ACC112 (cell line): Measurements from ENCODE around the gene RAB4B.
A peak's percentile ranks its signal among the peaks of the same experiment; 100 is the strongest.
"Not testable (repeated sequence)": the region's sequence is repeated elsewhere in the genome, so short reads cannot be mapped to it uniquely, and the experiment has no call there.

Source experiments
- H2AFZ ChIP-seq: fragments of 200-600 bp; sonication (generic); one replicate; pipeline ENCODE4 v1.6.0; 2017; ENCODE audit warnings: antibody characterized with exemption, low read length; ENCODE audit not compliant: unreplicated experiment
- H3K27ac ChIP-seq: fragments of 200-600 bp; sonication (generic); 2 replicates; pipeline ENCODE4 v1.5.1; 2014; ENCODE audit warnings: low read depth, mild to moderate bottlenecking, antibody characterized with exemption, low read length, moderate library complexity
- H3K27me3 ChIP-seq: fragments of 200-600 bp; sonication (generic); 2 replicates; pipeline ENCODE4 v1.6.1; 2014; ENCODE audit warnings: mild to moderate bottlenecking, antibody characterized with exemption, low read length, moderate library complexity, mixed read lengths; ENCODE audit not compliant: insufficient read depth
- H3K36me3 ChIP-seq: fragments of 200-600 bp; sonication (generic); 2 replicates; pipeline ENCODE4 v1.6.1; 2016; ENCODE audit warnings: mild to moderate bottlenecking, antibody characterized with exemption, low read length, moderate library complexity, mixed read lengths; ENCODE audit not compliant: insufficient read depth
- H3K4me1 ChIP-seq: fragments of 200-600 bp; sonication (generic); one replicate; pipeline ENCODE4 v1.6.1; 2016; ENCODE audit warnings: low read length, mixed read lengths; ENCODE audit not compliant: insufficient read depth, unreplicated experiment, control insufficient read depth
- H3K4me3 ChIP-seq: fragments of 200-600 bp; sonication (generic); 2 replicates; pipeline ENCODE4 v1.5.1; 2014; ENCODE audit warnings: mild to moderate bottlenecking, low read depth, low read length
- H3K79me2 ChIP-seq: fragments of 200-600 bp; sonication (generic); one replicate; pipeline ENCODE4 v1.6.0; 2016; ENCODE audit warnings: low read length; ENCODE audit not compliant: control insufficient read depth, unreplicated experiment, insufficient read depth

The RAB4B gene

DNA sequence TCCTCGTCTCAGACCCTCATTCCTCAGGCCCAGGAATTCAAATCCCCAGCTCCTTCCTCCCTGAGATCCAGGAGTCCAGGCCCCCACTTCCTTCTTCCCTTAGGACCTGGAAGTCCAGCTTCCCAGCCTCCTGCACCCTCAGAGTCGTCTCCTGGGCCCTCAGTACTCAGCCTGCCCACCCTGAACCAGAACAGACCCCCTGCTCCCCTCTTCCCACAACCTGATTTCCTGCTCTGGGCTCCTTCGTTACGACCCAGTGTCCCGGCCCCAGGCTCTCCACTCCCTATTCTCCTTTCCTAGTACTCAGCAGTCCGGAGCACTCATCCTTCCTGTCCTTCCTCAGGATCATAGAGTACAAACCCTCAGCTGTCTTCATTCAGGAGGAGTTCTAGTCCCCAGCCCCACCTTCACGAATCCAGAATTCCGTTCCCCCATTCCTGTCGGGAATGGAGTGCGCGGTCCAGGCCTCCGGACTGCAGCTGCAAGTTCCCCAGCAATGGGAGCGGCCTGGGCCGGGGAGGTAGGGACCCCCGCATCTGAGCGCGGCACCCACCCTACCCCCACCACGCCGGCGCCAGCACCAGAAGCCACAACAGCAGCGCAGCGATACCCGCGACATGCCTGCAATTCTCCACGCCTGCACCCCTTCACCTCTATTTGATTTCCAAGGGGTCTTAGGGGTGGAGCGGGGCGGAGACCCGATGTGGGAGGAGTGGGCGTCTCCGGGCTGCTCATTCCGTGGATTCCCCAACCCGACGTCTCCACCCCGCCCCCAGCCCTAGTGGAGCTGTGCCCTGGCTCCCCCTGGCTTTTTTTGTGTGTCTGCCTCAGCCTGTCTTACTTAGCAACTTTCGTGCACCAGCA, 33.7 kb downstream of the RAB4B start:
- Histone ChIP-seq H3K4me1 (peaks cover 13% of the 10 kb centered on the region), H3K79me2 (peaks cover 7% of the 10 kb centered on the region), H2AFZ (no peak overlapping the region), H3K4me3 (peak overlapping the region; percentile 60), H3K27ac (no peak overlapping the region), H3K36me3 (0 out of 2 replicates have a peak, but pooled peaks cover 3% of the 10 kb centered on the region), H3K27me3 (no peaks in the 10 kb centered on the region)

DNA sequence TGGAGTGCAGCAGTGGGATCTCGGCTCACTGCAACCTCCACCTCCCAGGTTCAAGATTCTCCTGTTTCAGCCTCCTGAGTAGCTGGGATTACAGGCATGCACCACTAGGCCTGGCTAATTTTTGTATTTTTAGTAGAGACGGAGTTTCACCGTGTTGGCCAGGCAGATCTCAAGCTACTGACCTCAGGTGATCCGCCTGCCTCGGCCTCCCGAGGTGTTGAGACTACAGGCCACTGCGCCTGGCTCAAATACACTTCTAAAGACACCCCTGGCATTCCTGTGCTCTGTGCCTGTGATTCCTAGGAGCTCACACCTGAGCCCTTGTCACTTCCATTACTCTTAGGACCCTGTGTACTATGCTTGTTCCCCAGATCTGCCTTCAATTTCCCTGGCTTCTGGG, 34.5 kb downstream of the RAB4B start:
- not testable (repeated sequence) for H3K36me3 ChIP-seq, H3K79me2 ChIP-seq, H2AFZ ChIP-seq, H3K27me3 ChIP-seq, H3K4me3 ChIP-seq, H3K27ac ChIP-seq, H3K4me1 ChIP-seq

DNA sequence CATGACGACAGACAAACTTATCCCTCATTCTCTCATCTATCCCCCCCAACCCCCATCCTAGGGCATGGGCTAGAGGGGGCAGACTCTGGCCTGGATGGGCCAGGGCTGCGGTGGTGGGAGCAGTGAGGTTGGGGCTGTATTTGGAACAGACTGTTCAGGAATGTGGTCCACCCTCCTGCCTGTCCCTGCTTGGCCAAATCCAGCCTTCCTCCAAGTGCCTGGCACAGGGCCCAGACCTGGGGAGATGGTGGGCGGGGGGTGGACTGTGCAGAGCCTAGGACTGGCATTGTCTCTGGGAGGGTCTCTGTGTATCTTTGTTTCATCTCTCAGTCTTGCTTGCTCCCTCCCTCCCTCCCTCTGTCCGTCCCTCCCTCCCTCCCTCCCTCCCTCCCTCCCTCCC, 35.1 kb downstream of the RAB4B start:
- Histone ChIP-seq H3K4me3 (no peak overlapping the region), H3K4me1 (peaks cover 10% of the 10 kb centered on the region), H3K27ac (no peak overlapping the region), H2AFZ (no peak overlapping the region), H3K27me3 (no peaks in the 10 kb centered on the region), H3K36me3 (0 out of 2 replicates have a peak, but pooled peaks cover 3% of the 10 kb centered on the region), H3K79me2 (no peaks in the 10 kb centered on the region)

DNA sequence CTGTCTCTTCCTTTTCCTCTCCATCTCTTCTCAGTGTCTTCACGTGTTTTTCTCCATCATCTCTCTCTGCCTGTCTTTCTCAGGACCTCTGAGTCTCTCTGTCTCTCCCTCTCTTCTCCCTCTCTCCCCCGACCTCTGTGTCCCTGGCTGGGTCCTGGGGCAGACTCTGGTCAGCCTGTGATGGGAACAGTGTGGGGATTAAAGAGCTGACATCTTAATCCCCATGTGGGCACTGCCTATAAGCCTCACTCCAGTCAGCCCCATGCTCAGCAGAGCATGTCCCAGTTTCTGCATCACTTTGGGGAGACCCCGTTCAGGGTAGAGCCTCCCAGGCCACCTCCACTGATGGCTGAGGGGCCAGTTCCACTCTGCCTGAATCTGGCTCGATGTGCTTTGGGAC, 37.2 kb downstream of the RAB4B start:
- Histone ChIP-seq H3K27ac (no peak overlapping the region), H3K4me1 (peaks cover 4% of the 10 kb centered on the region), H2AFZ (no peak overlapping the region), H3K27me3 (no peaks in the 10 kb centered on the region), H3K79me2 (no peaks in the 10 kb centered on the region), H3K36me3 (no peaks in the 10 kb centered on the region), H3K4me3 (no peak overlapping the region)

DNA sequence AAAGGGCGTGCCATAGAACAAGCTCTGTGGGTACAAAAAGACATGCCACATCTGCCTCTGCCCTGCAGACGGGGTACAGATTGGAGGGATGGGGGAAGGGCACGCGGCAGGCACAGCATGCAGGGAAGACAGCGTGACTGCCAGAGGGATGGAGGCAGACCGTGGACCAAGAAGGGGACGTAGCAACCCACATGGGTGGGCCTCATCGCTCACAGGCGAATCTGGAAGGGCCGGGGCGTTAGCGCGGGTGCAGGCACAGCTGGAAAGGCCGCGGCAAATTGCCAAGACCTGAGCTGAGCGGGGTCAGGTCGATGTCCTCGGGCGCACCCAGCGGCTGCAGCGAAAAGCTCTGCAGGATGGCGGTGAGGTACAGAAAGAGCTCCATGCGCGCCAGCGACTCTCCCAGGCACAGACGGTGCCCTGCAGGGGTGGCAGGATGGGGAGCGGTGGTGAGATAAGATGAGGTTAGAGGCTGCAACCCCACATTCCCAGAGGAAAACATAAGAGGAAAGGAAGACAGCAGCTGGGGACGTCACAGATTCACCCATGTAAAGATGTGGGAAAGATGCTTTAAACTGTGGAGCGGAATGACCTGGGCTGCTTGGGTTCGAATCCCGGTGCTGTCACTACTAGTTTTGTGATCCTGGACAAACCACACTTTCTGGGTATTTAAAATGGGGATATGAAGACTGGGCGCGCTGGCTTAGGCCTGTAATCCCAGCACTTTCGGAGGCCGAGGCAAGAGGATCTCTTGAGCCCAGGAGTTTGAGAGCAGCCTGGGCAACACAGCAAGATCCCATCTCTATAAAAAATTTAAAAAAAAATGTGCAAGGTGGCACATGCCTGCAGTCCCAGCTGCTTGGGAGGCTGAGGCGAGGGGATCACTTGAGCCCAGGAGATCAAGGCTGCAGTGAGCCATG, 40.7 kb downstream of the RAB4B start:
- not testable (repeated sequence) for H3K4me3 ChIP-seq, H3K27ac ChIP-seq, H3K36me3 ChIP-seq, H3K4me1 ChIP-seq, H2AFZ ChIP-seq, H3K27me3 ChIP-seq, H3K79me2 ChIP-seq

DNA sequence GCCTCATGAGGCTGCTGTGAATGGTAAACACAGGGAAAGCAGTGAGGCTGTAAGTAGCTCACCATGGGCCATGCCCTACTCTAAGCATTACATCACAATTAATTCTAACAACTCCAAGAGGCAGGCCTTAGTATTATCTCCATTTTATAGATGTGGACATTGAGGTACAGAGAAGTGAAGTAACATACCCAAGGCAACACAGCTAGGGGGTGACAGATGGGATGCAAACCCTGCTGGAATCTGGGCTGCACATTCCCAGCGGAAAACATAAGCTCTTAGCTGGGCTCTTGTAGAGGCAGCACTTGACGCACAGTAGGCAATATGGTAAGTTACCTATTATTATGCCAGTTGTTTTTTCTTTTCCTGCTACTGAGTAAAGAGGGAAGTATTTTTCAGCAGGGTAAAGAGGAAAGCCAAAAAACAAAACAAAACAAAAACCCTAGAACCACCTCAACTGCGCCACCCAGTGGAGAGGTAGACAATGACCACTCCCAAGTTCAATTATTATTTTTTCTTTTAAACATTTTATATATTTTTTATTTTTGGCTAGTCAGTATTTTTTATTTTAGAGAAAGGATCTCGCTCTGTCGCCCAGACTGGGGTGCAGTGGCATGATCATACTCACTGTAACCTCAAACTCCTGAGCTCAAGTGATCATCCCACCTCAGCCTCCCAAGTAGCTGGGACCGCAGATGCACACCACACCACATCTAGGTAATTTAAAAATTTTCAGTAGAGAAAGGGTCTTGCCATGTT, 41.6 kb downstream of the RAB4B start:
- H3K27ac ChIP-seq, H2AFZ ChIP-seq: not testable (repeated sequence)

DNA sequence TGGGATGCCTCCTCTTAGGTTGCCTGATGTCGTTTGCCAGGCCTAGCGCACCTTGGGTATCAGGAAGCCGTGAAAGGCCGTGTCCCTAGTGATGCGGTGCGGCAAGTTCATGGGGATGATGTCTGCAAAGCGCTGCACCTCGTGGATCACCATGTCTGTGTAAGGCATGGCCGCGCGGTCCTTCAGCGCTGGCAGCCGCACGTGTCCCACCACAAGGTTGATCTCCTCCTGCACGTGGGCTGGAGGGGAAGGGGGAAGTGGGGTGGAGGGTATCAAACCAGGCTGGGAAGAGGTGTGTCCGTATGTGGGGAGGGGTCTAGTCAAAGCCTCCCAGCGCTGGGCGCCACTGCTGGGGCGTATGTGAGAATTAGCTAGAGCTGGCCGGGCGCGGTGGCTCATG, 44.1 kb downstream of the RAB4B start:
- Histone ChIP-seq H3K27me3 (no peaks in the 10 kb centered on the region), H3K4me3 (no peak overlapping the region), H3K79me2 (no peaks in the 10 kb centered on the region), H3K36me3 (no peaks in the 10 kb centered on the region), H3K4me1 (no peaks in the 10 kb centered on the region), H3K27ac (no peak overlapping the region), H2AFZ (no peak overlapping the region)

More for the DNA sequence above, 41.6 kb downstream of the RAB4B start:
- not testable (repeated sequence) for H3K79me2 ChIP-seq, H3K4me1 ChIP-seq, H3K36me3 ChIP-seq, H3K27me3 ChIP-seq, H3K4me3 ChIP-seq

DNA sequence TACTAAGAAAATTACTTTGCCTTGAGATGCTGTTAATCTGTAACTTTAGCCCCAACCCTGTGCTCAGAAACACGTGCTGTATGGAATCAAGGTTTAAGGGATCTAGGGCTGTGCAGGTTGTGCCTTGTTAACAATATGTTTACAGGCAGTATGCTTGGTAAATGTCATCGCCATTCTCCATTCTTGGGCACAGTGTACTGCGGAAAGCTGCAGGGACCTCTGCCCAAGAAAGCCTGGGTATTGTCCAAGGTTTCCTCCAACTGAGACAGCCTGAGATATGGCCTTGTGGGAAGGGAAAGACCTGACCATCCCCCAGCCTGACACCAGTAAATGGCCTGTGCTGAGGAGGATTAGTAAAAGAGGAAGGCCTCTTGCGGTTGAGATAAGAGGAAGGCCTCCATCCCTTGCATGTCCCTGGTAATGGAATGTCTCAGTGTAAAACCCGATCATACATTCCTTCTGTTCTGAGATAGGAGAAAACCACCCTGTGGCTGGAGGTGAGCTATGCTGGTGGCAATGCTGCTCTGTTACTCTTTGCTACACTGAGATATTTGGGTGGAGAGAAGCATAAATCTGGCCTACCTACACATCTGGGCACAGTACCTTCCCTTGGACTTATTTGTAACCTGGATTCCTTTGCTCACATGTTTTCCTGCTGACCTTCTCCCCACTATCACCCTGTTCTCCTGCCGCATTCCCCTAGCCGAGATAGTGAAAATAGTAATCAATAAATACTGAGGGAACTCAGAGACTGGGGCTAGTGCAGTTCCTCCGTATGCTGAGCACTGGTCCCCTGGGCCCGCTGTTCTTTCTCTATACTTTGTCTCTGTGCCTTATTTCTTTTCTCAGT, 44.9 kb downstream of the RAB4B start:
- not testable (repeated sequence) for H3K36me3 ChIP-seq, H3K4me1 ChIP-seq, H3K27me3 ChIP-seq, H3K4me3 ChIP-seq, H3K27ac ChIP-seq, H3K79me2 ChIP-seq, H2AFZ ChIP-seq

DNA sequence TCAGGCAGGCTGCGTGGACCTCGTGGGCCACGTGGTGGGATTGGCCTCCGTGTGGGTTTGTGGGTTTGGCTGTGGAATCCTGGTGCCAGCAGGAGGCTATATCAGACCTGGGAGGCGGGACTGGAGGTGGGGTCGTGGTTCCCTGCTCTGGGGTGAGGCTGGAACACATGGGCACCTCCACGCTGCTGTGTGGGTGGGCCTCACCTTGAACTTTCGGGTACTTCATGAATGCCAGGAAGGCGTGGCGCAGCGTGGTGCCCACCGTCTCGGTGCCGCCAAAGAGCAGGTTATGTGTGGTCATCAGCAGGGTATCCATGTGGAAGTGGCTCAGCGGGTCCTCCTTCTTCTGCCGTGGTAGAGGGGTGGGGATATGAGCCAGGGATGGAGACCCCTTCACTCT, 46.9 kb downstream of the RAB4B start:
- H2AFZ ChIP-seq, H3K36me3 ChIP-seq, H3K27ac ChIP-seq, H3K4me1 ChIP-seq, H3K79me2 ChIP-seq, H3K4me3 ChIP-seq, H3K27me3 ChIP-seq: not testable (repeated sequence)
